ENCODE results near the gene OVCH1.

OVCH1 gene, protein sequence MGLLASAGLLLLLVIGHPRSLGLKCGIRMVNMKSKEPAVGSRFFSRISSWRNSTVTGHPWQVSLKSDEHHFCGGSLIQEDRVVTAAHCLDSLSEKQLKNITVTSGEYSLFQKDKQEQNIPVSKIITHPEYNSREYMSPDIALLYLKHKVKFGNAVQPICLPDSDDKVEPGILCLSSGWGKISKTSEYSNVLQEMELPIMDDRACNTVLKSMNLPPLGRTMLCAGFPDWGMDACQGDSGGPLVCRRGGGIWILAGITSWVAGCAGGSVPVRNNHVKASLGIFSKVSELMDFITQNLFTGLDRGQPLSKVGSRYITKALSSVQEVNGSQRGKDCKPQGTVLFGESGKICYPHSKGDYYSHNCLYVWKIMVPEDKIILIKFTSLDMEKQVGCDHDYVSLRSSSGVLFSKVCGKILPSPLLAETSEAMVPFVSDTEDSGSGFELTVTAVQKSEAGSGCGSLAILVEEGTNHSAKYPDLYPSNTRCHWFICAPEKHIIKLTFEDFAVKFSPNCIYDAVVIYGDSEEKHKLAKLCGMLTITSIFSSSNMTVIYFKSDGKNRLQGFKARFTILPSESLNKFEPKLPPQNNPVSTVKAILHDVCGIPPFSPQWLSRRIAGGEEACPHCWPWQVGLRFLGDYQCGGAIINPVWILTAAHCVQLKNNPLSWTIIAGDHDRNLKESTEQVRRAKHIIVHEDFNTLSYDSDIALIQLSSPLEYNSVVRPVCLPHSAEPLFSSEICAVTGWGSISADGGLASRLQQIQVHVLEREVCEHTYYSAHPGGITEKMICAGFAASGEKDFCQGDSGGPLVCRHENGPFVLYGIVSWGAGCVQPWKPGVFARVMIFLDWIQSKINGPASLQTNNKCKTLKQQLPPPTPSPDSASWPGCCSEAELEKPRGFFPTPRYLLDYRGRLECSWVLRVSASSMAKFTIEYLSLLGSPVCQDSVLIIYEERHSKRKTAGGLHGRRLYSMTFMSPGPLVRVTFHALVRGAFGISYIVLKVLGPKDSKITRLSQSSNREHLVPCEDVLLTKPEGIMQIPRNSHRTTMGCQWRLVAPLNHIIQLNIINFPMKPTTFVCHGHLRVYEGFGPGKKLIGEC

DNA sequence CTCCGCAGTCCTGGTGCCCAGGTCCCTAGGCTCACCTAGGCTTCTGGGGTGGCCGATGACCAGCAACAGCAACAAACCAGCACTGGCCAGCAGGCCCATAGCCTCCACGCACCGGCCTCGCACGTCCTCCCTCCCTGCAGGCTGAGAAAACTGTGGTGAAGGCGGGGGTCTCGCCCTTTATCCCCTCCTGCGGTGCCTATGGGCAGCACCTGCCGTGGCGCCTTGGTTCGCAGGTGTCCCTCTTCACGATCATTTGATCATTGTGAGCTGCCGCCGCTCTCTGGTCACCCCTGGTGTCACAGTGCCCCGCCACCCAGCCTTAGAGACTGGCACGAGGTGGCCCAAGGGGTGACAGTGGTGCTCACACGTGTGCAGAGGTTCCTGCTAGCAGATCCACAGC lies at the start of gene OVCH1:
OVCH1 (minus strand) TSS at position 99 of the 400 bp plus-strand sequence; CDS start at position 99, 0 bp downstream.
- DNase-seq (ENCODE audit: low read depth in 2 of 2), result no peak

- DNase-seq (ENCODE audit: low read depth in 2 of 2), result no peak
Observed at GRCh38 chr12:29547151-29547632, 49.7 kb upstream of the OVCH1 start.

- DNase-seq (ENCODE audit: low read depth in 2 of 2), result no peak
Observed at GRCh38 chr12:29546000-29546399, 48.5 kb upstream of the OVCH1 start.

DNA sequence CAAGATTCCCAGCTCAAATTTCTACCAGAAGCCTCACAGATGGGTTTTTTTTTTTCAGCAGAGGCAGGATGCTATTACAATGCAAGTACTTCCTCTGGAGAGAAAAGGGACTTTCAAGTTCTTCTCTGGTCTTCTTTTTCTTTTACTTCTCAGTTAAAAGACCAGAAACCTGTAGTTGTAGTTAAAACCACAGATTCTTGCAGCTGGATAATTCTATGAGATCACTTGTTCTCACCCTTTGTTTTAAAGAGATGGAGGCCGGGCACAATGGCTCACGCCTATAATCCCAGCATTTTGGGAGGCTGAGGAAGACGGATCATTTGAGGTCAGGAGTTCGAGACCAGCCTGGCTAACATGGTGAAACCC lies 47.6 kb upstream of the OVCH1 start:
- DNase-seq (ENCODE audit: low read depth in 2 of 2), result no peak

- DNase-seq (ENCODE audit: low read depth in 2 of 2), result no peak
Observed at GRCh38 chr12:29544428-29545101, 47.1 kb upstream of the OVCH1 start.

- DNase-seq (ENCODE audit: low read depth in 2 of 2), result no peak
Observed at GRCh38 chr12:29543036-29543435, 45.5 kb upstream of the OVCH1 start.

GRCh38 chr12:29537298-29537697 lies 39.8 kb upstream of the OVCH1 start:
- no peak for DNase-seq (ENCODE audit: low read depth in 2 of 2)

DNA sequence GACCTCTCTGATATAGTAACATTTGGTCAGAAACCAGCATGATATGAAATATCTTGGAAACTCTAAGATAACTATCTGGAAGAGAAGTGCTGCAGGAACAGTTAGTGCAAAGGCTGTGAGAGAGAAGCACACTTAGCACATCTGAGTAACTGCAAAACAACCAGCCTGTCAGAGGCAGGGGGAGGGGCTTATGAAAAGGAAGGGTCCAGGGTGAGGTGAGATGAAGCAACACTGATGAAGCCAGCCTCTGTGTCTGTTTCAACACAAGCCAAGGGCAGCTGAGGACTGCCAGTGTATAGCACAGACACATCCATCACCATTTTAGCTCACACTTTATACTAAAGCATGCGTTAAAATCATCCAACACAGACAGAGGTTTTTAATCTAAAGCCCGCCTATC lies 37.4 kb upstream of the OVCH1 start:
- DNase-seq (ENCODE audit: low read depth in 2 of 2), result no peak

DNA sequence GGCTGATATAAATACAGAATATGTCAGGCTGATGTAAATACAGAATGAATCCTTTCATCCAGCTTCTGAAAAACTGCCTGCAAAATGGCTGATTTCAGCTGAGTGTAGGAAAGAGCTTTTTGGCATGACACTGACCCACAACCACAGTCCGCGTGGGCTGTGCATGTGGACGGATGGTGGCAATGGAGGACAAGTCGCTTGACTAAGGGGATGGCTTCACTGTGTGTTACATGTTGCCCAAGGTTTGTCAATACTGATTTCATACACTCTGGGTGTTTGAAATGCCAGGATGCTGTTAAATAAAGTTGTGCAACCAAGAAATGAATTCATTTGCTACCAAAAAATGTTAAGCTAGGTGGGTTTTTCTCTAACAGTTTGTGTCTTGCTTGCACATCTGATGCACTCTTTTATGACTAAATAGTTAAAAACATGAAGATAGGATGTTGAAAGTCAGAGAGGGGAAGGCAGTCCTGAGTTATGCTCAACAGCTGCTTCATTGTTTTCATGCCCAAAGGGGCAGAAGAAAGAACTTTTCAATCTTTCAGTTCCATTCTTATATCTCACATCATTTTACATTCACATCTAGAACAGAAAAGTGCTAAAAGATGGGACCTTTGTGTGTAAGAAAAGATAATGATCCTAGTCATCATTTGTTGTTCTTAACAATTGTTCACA lies 36.5 kb upstream of the OVCH1 start:
- no peak for DNase-seq (ENCODE audit: low read depth in 2 of 2)

- no peak for DNase-seq (ENCODE audit: low read depth in 2 of 2)
Observed at GRCh38 chr12:29531471-29531870, 34.0 kb upstream of the OVCH1 start.

- DNase-seq (ENCODE audit: low read depth in 2 of 2), result no peak
Observed at GRCh38 chr12:29530436-29530835, 33.0 kb upstream of the OVCH1 start.

DNA sequence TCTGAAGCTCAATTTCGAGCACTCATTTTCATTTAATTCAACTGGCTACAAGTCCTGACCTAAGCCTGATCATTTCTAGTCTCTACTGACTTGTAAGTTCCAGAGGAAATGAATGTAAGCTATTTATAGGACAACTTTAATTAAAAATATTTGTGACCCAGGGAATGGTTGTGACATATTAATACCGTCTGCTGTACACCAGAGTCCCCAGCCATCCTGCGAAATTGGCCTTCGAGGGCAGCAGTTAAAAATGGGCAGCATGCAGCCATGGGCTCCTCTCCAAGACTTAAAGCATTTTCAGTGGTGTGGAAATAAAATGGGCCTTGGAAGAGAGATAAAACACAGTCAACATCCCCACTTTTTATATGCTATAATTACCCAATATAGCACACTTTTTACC lies 30.7 kb upstream of the OVCH1 start:
- no peak for DNase-seq (ENCODE audit: low read depth in 2 of 2)

DNA sequence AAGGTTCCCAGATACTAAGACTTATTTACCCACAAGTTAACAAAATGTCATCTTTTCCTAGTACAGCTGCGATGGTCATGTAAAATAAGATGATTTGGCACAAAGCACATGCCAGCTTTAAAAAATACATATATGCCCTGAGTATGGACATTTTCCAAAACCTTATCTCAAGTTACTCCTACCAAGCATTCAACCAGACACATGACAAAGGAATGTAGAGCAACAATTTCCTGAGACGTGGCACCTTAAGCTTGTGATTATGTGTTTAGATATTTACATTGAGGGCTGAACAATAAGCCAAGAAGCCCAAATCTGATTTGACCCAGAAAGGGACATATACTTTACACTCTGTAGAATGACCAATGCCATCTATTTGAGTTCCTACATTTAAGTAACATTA lies 24.5 kb upstream of the OVCH1 start:
- DNase-seq (ENCODE audit: low read depth in 2 of 2), result no peak

DNA sequence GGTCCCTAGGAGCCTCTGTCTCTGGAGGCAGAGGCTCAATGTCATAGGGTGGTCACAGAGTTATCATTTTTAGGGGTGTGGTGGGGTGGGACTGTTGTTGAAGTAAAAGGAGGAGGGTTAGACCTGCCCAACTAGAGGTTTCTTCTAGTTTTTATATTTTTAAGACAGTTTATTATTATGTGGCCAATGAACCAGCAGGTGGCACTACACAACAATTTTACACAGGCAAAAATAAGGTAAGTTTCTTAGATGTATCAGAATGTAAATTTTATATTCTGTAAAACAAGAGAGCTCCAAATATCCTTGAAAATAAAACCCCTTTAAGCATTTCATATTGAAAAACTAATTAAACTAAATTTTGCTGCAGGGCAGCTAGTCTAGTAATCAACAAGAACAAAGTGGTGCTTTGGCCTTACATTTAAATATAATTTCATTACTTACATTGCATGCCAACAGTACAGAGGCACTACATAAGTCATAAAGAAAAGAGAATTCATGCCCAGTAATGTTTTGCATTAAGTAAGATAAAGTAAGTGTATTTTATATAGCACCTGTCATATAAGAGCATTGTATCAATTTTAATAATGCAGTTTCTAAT lies 22.2 kb upstream of the OVCH1 start:
- peak in 1 of 2 donors; percentile 7 for DNase-seq (ENCODE audit: low read depth in 2 of 2)

DNA sequence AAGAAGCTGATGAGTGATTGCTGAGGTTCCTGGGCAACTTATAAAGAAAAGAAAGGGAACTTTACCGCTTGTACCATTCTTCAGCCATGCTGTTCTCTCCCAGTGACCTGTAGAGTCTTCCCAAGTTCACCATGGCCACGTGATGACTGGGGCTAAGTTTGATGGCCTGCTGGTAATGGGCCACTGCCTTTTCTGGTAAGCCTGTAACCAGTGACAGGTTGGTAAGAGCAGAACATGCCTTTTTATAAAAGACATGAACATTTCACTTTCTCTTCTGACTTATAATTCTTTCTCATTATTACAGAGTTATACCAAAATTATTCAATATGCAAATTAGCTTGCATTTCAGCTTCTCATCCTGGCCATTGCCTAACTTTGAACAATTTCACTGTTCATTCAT lies 20.9 kb upstream of the OVCH1 start:
- no peak for DNase-seq (ENCODE audit: low read depth in 2 of 2)

GRCh38 chr12:29517264-29517663 lies 19.8 kb upstream of the OVCH1 start:
- no peak for DNase-seq (ENCODE audit: low read depth in 2 of 2)

DNA sequence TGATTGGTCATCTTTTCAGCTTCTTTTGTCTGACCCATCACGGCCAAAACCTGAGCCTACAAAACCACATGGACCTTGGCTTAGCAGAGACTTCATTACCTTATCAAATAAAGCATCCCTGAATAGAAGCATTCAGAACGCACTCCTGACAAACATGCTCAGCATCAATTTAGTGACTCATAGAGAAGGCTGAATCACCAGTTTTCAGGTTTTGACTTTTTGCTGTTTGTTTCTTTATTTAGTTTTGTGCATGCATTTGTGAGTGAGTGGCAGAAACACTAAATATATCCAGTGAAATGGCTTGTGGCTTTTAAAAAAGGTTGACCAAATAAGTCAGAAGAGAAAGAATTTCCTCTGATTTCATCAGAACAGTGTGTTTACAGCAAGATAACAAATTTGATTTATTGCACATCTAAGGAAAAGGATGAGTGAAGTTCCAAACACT lies 19.0 kb upstream of the OVCH1 start:
- no peak for DNase-seq (ENCODE audit: low read depth in 2 of 2)

- DNase-seq (ENCODE audit: low read depth in 2 of 2), result no peak
Observed at GRCh38 chr12:29510591-29511185, 13.2 kb upstream of the OVCH1 start.

- DNase-seq (ENCODE audit: low read depth in 2 of 2), result no peak
Observed at GRCh38 chr12:29509503-29509902, 12.0 kb upstream of the OVCH1 start.

GRCh38 chr12:29508949-29509348 lies 11.5 kb upstream of the OVCH1 start:
- DNase-seq (ENCODE audit: low read depth in 2 of 2), result no peak

Data from stimulated activated CD4-positive, alpha-beta T cell treated with anti-CD3 and anti-CD28 coated beads, Interleukin-1b, Interleukin-23, amount 100 ng/mL, for 4 hours (primary cell).